Testis (tissue), 3 donors: ENCODE results near the gene CAMKMT. TPM values are rescaled to one million over a fixed set of nuclear protein-coding genes. Genes with fewer than 3 reads are reported as not detected.

Experiments used
- DNase-seq: peaks from one replicate; pipeline ENCODE4 v3.0.0-alpha.2; 2019
- H3K27ac ChIP-seq, 2 donors: fragments of 200-600 bp; sonication (generic); one replicate each; pipeline ENCODE4 v1.5.1; 2019
- H3K27me3 ChIP-seq: fragments of 200-600 bp; sonication (generic); one replicate; pipeline ENCODE4 v1.5.1; 2019
- H3K36me3 ChIP-seq: fragments of 200-600 bp; sonication (generic); one replicate; pipeline ENCODE4 v1.5.1; 2017; ENCODE audit warnings: low read depth; ENCODE audit errors: missing control alignments
- H3K4me1 ChIP-seq: fragments of 200-600 bp; sonication (generic); one replicate; pipeline ENCODE4 v1.5.1; 2019
- H3K4me3 ChIP-seq, 2 donors: fragments of 200-600 bp; sonication (generic); one replicate each; pipeline ENCODE4 v1.5.1; 2017 to 2019
- H3K9me3 ChIP-seq: fragments of 200-600 bp; sonication (generic); one replicate; pipeline ENCODE4 v1.5.1; 2017
- CTCF ChIP-seq, 3 experiments: fragments of 450-650 bp in 2 of 3; fragments of 200-600 bp in 1 of 3; sonication (generic) in 1 of 3; IDR thresholded peaks; one replicate each; pipeline ENCODE4 v1.5.1; 2016 to 2019; ENCODE audit warnings: antibody characterized with exemption in 3 of 3, mild to moderate bottlenecking in 2 of 3, moderate library complexity in 1 of 3
- POLR2A ChIP-seq: fragments of 450-650 bp; IDR thresholded peaks from one replicate; pipeline ENCODE4 v1.6.1; 2017; ENCODE audit warnings: antibody characterized with exemption, mild to moderate bottlenecking, moderate library complexity
- WGBS, 2 donors: methylation state at CpG; one replicate each; pipeline ENCODE4 v1.1.5; 2018; 5-methylcytosine and 5-hydroxymethylcytosine counted together
- intact Hi-C: fragments of 100-400 bp; cut with DNase I; formaldehyde crosslinking; loops from one replicate; pipeline ENCODE4 v1.15.1; 2023; ENCODE audit warnings: low total_unique reads
- polyA plus RNA-seq: library from polyadenylated mRNA; stranded (reverse); fragments of 350-450 nt; fragmentation: Illumina TruSeq; extraction: RNeasy Lipid Tissue Mini Kit (QIAGEN cat#74804); gene quantifications from one replicate; pipeline ENCODE4 v1.2.3, GENCODE V29; 2014; ENCODE audit warnings: low read depth, low replicate concordance; ENCODE audit not compliant: insufficient read depth
- total RNA-seq, 2 donors: library from RNA; depleted of rRNA; stranded (reverse); fragments of >200 nt; gene quantifications; one replicate each; pipeline ENCODE4 v1.2.3, GENCODE V29; 2016

The CAMKMT gene
- total and polyA plus RNA-seq, 3 donors from 2014 or later = 15.9 to 21.2 (median 18.5) TPM

GRCh38 chr2:44533508-44533907 lies 171.8 kb downstream of the CAMKMT start:
- no peak overlapping the region for H3K4me3 ChIP-seq
- WGBS, 2 donors = 92 to 94% methylated on average over 1 of the region's 1 CpG
- DNase-seq = no peak
- intact Hi-C loops = no loop called here
- TF ChIP-seq CTCF (IDR thresholded peaks at IDR 0.05) (no peak), POLR2A (no peak)
- H3K27me3 ChIP-seq = no peaks in the 10 kb centered on the region
- no peaks in the 10 kb centered on the region for H3K4me1 ChIP-seq
- no peak overlapping the region for H3K27ac ChIP-seq
- H3K9me3 ChIP-seq = no peaks in the 10 kb centered on the region
- no peaks in the 10 kb centered on the region for H3K36me3 ChIP-seq

GRCh38 chr2:44535376-44535775 lies 173.6 kb downstream of the CAMKMT start:
- Histone ChIP-seq H3K27ac (no peak overlapping the region), H3K4me1 (no peaks in the 10 kb centered on the region), H3K36me3 (no peaks in the 10 kb centered on the region), H3K9me3 (no peaks in the 10 kb centered on the region), H3K4me3 (no peak overlapping the region), H3K27me3 (no peaks in the 10 kb centered on the region)
- intact Hi-C loops = no loop called here
- no peak for DNase-seq
- TF ChIP-seq POLR2A = no peak
- TF ChIP-seq CTCF (IDR thresholded peaks at IDR 0.05) = no peak
- WGBS, 2 donors = 75 to 97% methylated on average over 1 of the region's 1 CpG

- H3K4me3 ChIP-seq = no peak overlapping the region
- WGBS, 2 donors = 90 to 97% methylated on average over 2 of the region's 2 CpGs
Measured at GRCh38 chr2:44537264-44537663, 175.5 kb downstream of the CAMKMT start.

GRCh38 chr2:44542520-44542919 lies 180.8 kb downstream of the CAMKMT start:
- Histone ChIP-seq H3K36me3 (no peaks in the 10 kb centered on the region), H3K27me3 (no peaks in the 10 kb centered on the region), H3K27ac (no peak overlapping the region), H3K4me1 (no peaks in the 10 kb centered on the region), H3K4me3 (no peak overlapping the region), H3K9me3 (no peaks in the 10 kb centered on the region)
- TF ChIP-seq POLR2A (no peak), CTCF (IDR thresholded peaks at IDR 0.05) (no peak)
- intact Hi-C loops = no loop called here
- 70 to 91% methylated on average over 2 of the region's 2 CpGs for WGBS, 2 donors
- no peak for DNase-seq

More at GRCh38 chr2:44537264-44537663, 175.5 kb downstream of the CAMKMT start:
- no peaks in the 10 kb centered on the region for H3K4me1 ChIP-seq
- no peaks in the 10 kb centered on the region for H3K36me3 ChIP-seq
- no peaks in the 10 kb centered on the region for H3K27me3 ChIP-seq
- intact Hi-C loops = no loop called here
- TF ChIP-seq POLR2A (no peak), CTCF (IDR thresholded peaks at IDR 0.05) (no peak)
- no peak overlapping the region for H3K27ac ChIP-seq
- no peaks in the 10 kb centered on the region for H3K9me3 ChIP-seq
- DNase-seq = no peak
